A549 (cell line): Measurements from ENCODE around the gene NEDD4L.
"Not testable (repeated sequence)": the region's sequence is repeated elsewhere in the genome, so short reads cannot be mapped to it uniquely, and the experiment has no call there.

ENCODE experiments used
- BHLHE40 ChIP-seq: IDR thresholded peaks from 2 replicates; pipeline ENCODE4 v1.6.1; 2012; ENCODE audit warnings: low read depth, low read length, inconsistent platforms
- KDM1A ChIP-seq: fragments of 200-600 bp; sonication (generic); IDR thresholded peaks from 2 replicates; pipeline ENCODE4 v1.6.1; 2016; ENCODE audit warnings: low read depth, mild to moderate bottlenecking
- SREBF2 ChIP-seq: fragments of 450-650 bp; IDR thresholded peaks from 2 replicates; pipeline ENCODE4 v1.6.1; 2014; ENCODE audit warnings: mild to moderate bottlenecking, moderate library complexity
- TF ChIP-seq, protein P1 (sequence below): fragments of 150-350 bp; IDR thresholded peaks from 2 replicates; pipeline ENCODE4 v1.6.1; 2014; ENCODE audit warnings: low read depth, mild to moderate bottlenecking, low read length
- TF ChIP-seq, protein P2 (sequence below): fragments of >200 bp; sonication (Bioruptor Twin); formaldehyde crosslinking; IDR thresholded peaks from 3 replicates; pipeline ENCODE4 v1.5.1; 2016

DNA sequence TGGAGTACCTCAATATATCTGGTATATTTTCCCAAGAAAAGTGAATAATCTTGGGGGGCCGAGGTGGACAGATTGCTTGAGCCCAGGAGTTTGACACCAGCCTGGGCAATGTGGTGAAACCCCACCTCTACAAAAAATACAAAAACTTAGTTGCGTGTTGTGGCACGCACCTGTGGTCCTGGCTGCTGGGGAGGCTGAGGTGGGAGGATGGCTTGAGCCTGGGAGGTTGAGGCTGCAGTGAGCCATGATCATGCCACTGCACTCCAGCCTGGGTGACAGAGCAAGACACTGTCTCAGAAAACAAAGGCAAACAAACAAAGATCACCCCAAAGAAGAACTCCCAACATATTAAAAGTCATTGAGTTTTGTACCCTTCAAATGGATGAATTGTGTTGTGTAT, 6.9 kb downstream of the NEDD4L start:
- TF ChIP-seq SREBF2, KDM1A, BHLHE40: not testable (repeated sequence)
- TF ChIP-seq, protein P1, sequence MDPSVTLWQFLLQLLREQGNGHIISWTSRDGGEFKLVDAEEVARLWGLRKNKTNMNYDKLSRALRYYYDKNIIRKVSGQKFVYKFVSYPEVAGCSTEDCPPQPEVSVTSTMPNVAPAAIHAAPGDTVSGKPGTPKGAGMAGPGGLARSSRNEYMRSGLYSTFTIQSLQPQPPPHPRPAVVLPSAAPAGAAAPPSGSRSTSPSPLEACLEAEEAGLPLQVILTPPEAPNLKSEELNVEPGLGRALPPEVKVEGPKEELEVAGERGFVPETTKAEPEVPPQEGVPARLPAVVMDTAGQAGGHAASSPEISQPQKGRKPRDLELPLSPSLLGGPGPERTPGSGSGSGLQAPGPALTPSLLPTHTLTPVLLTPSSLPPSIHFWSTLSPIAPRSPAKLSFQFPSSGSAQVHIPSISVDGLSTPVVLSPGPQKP, result not testable (repeated sequence)
- TF ChIP-seq, protein P2, sequence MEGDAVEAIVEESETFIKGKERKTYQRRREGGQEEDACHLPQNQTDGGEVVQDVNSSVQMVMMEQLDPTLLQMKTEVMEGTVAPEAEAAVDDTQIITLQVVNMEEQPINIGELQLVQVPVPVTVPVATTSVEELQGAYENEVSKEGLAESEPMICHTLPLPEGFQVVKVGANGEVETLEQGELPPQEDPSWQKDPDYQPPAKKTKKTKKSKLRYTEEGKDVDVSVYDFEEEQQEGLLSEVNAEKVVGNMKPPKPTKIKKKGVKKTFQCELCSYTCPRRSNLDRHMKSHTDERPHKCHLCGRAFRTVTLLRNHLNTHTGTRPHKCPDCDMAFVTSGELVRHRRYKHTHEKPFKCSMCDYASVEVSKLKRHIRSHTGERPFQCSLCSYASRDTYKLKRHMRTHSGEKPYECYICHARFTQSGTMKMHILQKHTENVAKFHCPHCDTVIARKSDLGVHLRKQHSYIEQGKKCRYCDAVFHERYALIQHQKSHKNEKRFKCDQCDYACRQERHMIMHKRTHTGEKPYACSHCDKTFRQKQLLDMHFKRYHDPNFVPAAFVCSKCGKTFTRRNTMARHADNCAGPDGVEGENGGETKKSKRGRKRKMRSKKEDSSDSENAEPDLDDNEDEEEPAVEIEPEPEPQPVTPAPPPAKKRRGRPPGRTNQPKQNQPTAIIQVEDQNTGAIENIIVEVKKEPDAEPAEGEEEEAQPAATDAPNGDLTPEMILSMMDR, result not testable (repeated sequence)
